ENCODE data around the gene SAMD4A. TPM values are rescaled to one million over a fixed set of nuclear protein-coding genes. Genes with fewer than 3 reads are reported as not detected.
A peak's percentile ranks its signal among the peaks of the same experiment; 100 is the strongest.

SAMD4A gene
- total and polyA plus RNA-seq, 10 donors: 2.3 to 31.0 (median 21.2) TPM

DNA sequence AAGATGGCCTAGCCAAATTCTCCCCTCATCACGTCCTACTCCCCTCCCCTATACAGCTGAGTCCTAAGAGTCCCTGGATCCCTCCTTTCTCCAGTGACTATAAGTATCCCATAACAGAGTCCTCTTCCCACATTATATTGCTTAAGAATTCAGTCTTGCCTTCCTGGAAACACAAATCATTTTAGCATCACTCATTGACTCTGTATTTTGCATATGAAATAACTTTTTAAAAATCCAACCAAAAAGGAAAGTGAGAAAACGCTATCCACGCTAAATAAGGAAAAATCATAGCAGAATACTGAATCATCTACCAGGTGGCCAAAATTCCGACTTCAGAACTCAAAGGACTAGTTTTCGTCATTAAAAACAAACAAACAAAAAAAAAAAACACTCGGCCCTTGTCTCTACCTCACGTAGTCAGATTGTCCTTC, 205.5 kb downstream of the SAMD4A start:
- no peak for DNase-seq
- peaks cover 0 to 41% (median 2%) of the 10 kb centered on the region in 6 donors for H3K36me3 ChIP-seq
- TF ChIP-seq POLR2A (IDR thresholded peaks at IDR 0.05): no peak
- TF ChIP-seq, protein P1, sequence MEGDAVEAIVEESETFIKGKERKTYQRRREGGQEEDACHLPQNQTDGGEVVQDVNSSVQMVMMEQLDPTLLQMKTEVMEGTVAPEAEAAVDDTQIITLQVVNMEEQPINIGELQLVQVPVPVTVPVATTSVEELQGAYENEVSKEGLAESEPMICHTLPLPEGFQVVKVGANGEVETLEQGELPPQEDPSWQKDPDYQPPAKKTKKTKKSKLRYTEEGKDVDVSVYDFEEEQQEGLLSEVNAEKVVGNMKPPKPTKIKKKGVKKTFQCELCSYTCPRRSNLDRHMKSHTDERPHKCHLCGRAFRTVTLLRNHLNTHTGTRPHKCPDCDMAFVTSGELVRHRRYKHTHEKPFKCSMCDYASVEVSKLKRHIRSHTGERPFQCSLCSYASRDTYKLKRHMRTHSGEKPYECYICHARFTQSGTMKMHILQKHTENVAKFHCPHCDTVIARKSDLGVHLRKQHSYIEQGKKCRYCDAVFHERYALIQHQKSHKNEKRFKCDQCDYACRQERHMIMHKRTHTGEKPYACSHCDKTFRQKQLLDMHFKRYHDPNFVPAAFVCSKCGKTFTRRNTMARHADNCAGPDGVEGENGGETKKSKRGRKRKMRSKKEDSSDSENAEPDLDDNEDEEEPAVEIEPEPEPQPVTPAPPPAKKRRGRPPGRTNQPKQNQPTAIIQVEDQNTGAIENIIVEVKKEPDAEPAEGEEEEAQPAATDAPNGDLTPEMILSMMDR (IDR thresholded peaks at IDR 0.05 in 8 of 11, conservative IDR thresholded peaks at IDR 0.05 in 3 of 11): no peak
- no peak for TF ChIP-seq POLR2AphosphoS5 (IDR thresholded peaks at IDR 0.05)
- H3K27ac ChIP-seq: peak overlapping the region in 7 of 8 donors; percentile 66 to 80 (median 75)
- H3K9me3 ChIP-seq: no peaks in the 10 kb centered on the region
- H3K4me1 ChIP-seq: peaks cover 24 to 50% (median 36%) of the 10 kb centered on the region in 6 donors
- intact Hi-C loops (cut with DNase I; ENCODE audit: low total_unique reads): loop anchor here (2.0 kb wide), 1 partner anchor 208 kb away; no protein-coding TSS in a partner anchor
- H3K4me3 ChIP-seq: no peak overlapping the region
- no peaks in the 10 kb centered on the region for H3K27me3 ChIP-seq (replicated peaks in 1 of 7)
- 81 to 92% (median 90%) methylated on average over 7 of the region's 7 CpGs for WGBS, 5 donors

DNA sequence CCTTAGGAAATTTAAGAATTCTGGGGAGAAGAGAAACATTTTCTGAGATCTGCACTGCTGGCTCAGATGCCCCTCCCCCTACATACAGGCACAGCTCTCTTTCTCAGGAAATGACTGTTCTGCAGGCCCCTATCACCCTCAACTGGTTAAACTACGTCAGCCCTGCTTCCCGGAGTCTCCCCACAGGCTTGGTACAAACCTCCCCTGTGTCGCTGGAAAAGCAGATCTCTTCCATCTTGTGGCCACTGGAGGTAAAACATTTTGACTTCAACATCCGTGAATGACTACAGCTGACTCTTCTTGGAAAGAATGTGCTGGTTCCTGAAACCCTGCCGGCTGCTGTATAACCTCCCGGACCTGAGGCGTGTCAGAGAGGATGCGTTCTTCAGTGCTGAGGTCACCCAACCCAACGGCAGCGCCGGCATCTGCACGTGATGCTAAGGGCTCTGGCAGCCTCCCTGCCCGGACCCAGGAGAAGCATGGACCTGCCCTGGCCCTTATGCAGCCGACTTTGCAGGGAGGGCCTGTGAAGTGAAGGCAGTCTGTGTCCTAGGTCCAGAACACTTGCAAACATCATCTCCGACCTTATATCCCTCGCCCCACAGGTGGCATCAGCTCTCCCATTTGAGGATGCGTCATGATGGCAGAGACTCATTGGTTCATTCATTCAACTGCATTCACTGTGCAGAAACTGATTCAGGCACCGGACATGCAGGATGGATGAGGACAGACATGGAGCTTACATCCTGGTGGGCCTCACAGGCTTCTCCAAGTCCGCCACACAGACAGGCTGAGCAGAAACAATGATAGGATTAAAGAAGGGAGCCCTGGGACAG, 206.5 kb downstream of the SAMD4A start:
- Histone ChIP-seq H3K27me3 (replicated peaks in 1 of 7) (no peaks in the 10 kb centered on the region), H3K4me1 (peaks cover 25 to 59% (median 41%) of the 10 kb centered on the region in 6 donors), H3K27ac (peak overlapping the region; percentile 51 to 80 (median 74)), H3K4me3 (peak overlapping the region in 1 of 8 donors; percentile 23), H3K36me3 (peaks cover 0 to 36% (median 2%) of the 10 kb centered on the region in 6 donors), H3K9me3 (no peaks in the 10 kb centered on the region)
- TF ChIP-seq, protein P1 (IDR thresholded peaks at IDR 0.05 in 8 of 11, conservative IDR thresholded peaks at IDR 0.05 in 3 of 11): peak in 9 of 11 experiments; percentile 35 to 79 (median 50)
- TF ChIP-seq POLR2AphosphoS5 (IDR thresholded peaks at IDR 0.05) (peak; percentile 61 to 78 (median 75)), POLR2A (IDR thresholded peaks at IDR 0.05) (no peak)
- DNase-seq: peak; percentile 84
- intact Hi-C loops (cut with DNase I; ENCODE audit: low total_unique reads): loop anchor here (2.0 kb wide), 1 partner anchor 209 kb away; no protein-coding TSS in a partner anchor
- 19 to 22% (median 19%) methylated on average over 17 to 19 of the region's 19 CpGs for WGBS, 5 donors

DNA sequence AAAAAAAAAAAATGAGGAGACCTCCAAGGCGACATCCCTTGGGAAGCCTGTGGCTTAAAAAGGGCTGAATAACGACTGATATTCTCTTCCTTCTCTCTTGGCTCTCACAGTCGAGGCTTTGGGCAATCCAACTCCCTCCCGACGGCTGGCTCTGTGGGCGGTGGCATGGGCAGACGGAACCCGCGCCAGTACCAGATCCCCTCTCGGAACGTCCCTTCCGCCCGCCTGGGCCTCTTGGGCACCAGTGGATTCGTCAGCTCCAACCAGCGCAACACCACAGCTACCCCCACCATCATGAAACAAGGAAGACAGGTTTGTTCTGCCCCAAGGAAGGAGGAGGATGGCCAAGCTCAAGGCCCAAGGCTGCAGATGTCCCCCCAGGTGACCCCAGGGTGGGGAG, 207.9 kb downstream of the SAMD4A start:
- H3K4me3 ChIP-seq: no peak overlapping the region
- H3K4me1 ChIP-seq: peaks cover 30 to 68% (median 47%) of the 10 kb centered on the region in 6 donors
- no peaks in the 10 kb centered on the region for H3K9me3 ChIP-seq
- 94 to 97% (median 95%) methylated on average over 13 to 15 of the region's 15 CpGs for WGBS, 5 donors
- no peak for TF ChIP-seq POLR2A (IDR thresholded peaks at IDR 0.05)
- TF ChIP-seq, protein P1 (IDR thresholded peaks at IDR 0.05 in 8 of 11, conservative IDR thresholded peaks at IDR 0.05 in 3 of 11): peak in 1 of 11 experiments; percentile 6
- H3K27ac ChIP-seq: no peak overlapping the region
- intact Hi-C loops (cut with DNase I; ENCODE audit: low total_unique reads): no loop called here
- DNase-seq: no peak
- peaks cover 0 to 40% (median 2%) of the 10 kb centered on the region in 6 donors for H3K36me3 ChIP-seq
- no peaks in the 10 kb centered on the region for H3K27me3 ChIP-seq (replicated peaks in 1 of 7)
